Body of pancreas (tissue), 4 donors: ENCODE results near the gene CORO7.

Experiments
- POLR2A ChIP-seq, 3 donors: fragments of 450-650 bp; IDR thresholded peaks; one replicate each; pipeline ENCODE4 v1.6.1; 2016; ENCODE audit warnings: antibody characterized with exemption in 3 of 3, mild to moderate bottlenecking in 2 of 3
- TF ChIP-seq, protein P1 (sequence below), 7 experiments: fragments of 450-650 bp in 4 of 7; fragments of 200-600 bp in 3 of 7; sonication (generic) in 3 of 7; IDR thresholded peaks; one replicate each; pipeline ENCODE4 v1.5.1; 2016 to 2019; ENCODE audit warnings: antibody characterized with exemption in 7 of 7

- TF ChIP-seq, protein P1, sequence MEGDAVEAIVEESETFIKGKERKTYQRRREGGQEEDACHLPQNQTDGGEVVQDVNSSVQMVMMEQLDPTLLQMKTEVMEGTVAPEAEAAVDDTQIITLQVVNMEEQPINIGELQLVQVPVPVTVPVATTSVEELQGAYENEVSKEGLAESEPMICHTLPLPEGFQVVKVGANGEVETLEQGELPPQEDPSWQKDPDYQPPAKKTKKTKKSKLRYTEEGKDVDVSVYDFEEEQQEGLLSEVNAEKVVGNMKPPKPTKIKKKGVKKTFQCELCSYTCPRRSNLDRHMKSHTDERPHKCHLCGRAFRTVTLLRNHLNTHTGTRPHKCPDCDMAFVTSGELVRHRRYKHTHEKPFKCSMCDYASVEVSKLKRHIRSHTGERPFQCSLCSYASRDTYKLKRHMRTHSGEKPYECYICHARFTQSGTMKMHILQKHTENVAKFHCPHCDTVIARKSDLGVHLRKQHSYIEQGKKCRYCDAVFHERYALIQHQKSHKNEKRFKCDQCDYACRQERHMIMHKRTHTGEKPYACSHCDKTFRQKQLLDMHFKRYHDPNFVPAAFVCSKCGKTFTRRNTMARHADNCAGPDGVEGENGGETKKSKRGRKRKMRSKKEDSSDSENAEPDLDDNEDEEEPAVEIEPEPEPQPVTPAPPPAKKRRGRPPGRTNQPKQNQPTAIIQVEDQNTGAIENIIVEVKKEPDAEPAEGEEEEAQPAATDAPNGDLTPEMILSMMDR (IDR thresholded peaks at IDR 0.05) = no peak
- TF ChIP-seq POLR2A (IDR thresholded peaks at IDR 0.05) = no peak
Observed at GRCh38 chr16:4391631-4392381, 24.6 kb downstream of the CORO7 start.
